PC-9 (cell line): ENCODE measurements around the gene NCR3LG1.

Experiments used
- EZH2 ChIP-seq: fragments of 200-600 bp; sonication (generic); IDR thresholded peaks from 2 replicates; pipeline ENCODE4 v1.8.0; 2017; ENCODE audit warnings: antibody characterized with exemption, low read depth
- TF ChIP-seq, protein P1 (sequence below): fragments of 200-600 bp; sonication (generic); conservative IDR thresholded peaks from 2 replicates; pipeline ENCODE4 v1.6.1; 2017; ENCODE audit warnings: mixed run types, antibody characterized with exemption, mild to moderate bottlenecking, moderate library complexity

DNA sequence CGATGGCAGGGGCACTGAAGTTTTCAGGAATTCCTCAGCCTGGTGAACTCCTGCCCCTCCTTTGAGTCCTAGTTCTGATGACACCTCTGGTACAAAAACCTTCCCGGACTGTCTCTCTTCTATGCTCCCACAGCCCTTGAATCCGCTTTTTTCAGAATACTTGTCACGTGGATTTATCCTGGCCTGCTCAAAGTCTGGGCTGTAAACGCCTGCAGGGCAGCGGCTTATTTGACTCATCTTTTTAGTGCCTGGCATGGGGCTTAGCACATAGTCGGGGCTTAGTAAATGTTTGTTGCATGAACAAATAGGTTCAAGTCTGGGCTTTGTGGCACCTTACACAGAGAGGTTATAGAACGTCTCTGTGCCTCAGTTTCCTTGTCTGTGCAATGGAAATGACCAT, 50.2 kb downstream of the NCR3LG1 start:
- TF ChIP-seq, protein P1, sequence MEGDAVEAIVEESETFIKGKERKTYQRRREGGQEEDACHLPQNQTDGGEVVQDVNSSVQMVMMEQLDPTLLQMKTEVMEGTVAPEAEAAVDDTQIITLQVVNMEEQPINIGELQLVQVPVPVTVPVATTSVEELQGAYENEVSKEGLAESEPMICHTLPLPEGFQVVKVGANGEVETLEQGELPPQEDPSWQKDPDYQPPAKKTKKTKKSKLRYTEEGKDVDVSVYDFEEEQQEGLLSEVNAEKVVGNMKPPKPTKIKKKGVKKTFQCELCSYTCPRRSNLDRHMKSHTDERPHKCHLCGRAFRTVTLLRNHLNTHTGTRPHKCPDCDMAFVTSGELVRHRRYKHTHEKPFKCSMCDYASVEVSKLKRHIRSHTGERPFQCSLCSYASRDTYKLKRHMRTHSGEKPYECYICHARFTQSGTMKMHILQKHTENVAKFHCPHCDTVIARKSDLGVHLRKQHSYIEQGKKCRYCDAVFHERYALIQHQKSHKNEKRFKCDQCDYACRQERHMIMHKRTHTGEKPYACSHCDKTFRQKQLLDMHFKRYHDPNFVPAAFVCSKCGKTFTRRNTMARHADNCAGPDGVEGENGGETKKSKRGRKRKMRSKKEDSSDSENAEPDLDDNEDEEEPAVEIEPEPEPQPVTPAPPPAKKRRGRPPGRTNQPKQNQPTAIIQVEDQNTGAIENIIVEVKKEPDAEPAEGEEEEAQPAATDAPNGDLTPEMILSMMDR, result no peak
- no peak for TF ChIP-seq EZH2
